GM18867 (cell line): ENCODE data around the gene KRTCAP3.
"Not testable (repeated sequence)": the region's sequence is repeated elsewhere in the genome, so short reads cannot be mapped to it uniquely, and the experiment has no call there.

Source experiments
- ATAC-seq: cut with Tn5 transposase; IDR thresholded peaks from one replicate; pipeline ENCODE4 v1.9.1; 2021; ENCODE audit warnings: mild to moderate bottlenecking, moderate library complexity; ENCODE audit not compliant: unreplicated experiment

KRTCAP3 gene, protein sequence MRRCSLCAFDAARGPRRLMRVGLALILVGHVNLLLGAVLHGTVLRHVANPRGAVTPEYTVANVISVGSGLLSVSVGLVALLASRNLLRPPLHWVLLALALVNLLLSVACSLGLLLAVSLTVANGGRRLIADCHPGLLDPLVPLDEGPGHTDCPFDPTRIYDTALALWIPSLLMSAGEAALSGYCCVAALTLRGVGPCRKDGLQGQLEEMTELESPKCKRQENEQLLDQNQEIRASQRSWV

DNA sequence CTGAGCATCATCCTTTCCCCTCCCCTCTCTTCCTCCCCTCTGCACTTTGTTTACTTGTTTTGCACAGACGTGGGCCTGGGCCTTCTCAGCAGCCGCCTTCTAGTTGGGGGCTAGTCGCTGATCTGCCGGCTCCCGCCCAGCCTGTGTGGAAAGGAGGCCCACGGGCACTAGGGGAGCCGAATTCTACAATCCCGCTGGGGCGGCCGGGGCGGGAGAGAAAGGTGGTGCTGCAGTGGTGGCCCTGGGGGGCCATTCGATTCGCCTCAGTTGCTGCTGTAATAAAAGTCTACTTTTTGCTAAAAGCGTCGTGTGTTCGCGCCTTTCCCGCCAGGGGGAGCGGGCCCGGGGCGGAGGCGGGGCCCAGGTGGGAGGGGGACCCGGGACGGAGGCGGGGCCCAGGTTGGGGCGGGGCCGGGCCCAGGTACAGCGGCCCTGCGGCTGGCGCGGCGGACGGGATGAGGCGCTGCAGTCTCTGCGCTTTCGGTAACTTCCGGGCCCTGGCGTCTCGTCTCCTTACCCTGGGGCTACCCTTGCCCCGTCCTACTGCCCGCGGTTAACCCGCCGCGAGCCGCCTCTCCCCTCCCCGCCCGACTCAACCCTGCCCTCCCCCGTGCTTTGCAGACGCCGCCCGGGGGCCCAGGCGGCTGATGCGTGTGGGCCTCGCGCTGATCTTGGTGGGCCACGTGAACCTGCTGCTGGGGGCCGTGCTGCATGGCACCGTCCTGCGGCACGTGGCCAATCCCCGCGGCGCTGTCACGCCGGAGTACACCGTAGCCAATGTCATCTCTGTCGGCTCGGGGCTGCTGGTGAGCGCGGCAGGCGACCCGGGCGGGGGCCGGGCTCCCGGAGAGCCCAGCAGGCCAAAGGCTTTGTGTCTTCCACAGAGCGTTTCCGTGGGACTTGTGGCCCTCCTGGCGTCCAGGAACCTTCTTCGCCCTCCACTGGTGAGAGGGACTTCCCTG is at the start of gene KRTCAP3:
TSS of gene KRTCAP3 (plus strand) at position 424 of the 962 bp plus-strand sequence. CDS start at position 456, 32 bp downstream.
- no peak for ATAC-seq

DNA sequence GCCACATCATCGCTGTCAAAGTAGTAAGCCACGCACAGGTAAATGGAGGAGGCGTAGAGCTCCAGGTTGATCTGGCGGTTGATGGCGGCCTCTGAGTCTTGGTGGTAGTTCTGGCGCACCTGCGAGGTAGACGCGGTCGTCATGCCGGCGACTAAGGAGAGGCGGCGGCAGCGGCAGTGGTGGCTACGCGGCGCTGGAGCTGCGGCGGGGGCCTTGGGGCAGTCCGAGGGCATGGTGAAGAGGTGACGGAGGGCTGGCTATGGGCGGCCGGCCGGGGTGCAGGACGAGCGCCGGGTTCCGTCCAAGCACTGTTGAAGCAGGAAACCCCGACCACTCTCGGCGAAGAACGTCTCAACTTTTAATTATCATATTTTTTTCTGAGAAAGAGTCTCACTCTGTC is 49.0 kb upstream of the KRTCAP3 start:
- no peak for ATAC-seq

- no peak for ATAC-seq
These were observed 43.2 kb upstream of the KRTCAP3 start for GRCh38 chr2:27398962-27399361.

DNA sequence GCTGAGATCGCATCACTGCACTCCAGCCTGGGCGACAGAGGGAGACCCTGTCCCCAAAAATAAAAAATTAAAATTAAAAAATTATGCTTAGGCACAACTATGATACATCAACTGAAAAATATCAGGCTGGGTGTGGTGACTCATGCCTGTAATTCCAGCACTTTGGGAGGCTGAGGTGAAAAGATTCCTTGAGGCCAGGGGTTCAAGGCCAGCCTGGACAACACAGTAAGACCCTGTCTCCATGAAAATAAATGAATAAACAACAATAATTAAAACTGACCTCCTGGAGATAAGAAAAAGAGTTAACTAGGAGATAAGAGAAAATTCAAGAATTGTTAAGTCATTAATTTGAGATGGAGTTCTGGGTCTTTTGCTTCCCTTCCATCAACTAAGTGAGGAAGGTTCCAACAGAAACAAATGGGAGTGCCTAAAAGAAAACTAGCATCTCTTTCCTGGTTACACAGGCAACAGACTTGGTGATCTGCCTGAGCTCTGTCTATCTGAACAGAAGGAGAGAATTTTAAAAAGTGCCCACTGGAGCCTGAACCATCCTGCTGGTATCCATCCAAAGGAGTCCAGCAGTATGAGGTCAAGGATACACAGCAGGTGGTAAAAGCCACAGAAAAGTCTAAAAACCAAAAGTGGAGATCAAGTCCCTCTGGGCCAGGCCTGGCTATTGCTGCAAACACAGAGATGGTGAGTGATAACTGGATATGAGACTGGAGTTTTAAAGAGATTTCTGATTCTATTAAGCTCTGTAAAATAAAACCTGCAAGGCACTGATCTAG is 41.6 kb upstream of the KRTCAP3 start:
- no peak for ATAC-seq

DNA sequence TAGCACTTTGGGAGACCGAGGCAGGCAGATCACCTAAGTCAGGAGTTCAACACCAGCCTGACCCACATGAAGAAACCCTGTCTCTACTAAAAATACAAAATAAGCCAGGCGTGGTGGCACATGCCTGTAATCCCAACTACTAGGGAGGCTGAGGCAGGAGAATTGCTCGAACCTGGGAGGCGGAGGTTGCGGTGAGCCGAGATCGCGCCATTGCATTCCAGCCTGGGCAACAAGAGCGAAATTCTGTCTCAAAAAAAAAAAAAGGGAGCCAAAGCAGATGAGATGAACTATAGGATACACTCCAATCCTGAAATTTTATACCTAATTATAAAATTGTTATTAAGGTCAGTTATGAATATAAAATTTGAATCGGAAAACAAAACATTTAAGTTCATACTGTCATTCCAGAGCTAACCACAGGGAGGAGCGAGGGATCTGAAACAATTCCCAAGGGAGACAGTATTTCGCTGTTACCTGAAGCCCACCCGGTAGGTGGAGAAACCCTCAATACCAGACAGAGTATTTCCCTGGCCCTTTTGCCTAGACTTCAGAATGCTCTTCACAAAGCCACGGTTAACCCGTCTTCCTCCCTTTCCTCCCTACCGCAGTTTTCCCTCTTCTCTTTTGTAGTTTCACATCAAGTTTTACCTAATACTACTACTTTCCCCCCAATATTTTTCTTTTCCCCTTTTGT is 34.2 kb upstream of the KRTCAP3 start:
- no peak for ATAC-seq

DNA sequence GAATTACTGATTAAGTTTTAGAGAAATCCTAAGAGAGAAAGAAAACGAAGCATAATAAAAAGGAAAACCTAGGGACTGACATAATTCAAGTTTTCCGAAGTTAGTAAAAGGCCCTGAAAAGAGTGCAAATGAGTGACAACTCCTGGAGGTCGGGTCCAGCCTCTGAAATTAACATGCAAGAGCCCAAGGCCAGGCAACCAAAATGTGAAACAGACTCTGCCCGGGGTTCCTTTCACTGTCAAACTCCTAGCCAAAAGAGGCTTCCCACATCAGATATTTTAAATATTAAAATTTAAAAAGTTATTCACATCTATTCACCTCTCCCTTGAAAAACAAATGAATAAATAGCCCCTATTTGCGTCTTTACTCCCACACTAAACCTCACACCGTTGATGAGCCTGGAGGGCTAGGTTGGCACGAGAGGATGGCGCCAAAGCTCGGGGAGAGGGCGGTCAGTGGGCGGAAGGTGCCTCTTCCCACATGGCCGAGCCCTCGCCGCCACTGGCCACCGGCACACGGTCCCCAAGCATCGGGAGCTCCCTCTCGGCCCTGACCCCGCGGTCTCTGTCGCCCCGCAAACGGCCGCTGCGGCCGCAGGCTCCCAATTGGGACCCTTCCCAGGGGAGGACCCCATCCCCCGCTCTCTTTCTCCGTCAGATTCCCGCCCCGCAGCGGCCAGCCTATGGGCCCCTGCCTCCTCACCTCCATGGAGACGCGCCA is 33.4 kb upstream of the KRTCAP3 start:
- ATAC-seq: peak; percentile 26

DNA sequence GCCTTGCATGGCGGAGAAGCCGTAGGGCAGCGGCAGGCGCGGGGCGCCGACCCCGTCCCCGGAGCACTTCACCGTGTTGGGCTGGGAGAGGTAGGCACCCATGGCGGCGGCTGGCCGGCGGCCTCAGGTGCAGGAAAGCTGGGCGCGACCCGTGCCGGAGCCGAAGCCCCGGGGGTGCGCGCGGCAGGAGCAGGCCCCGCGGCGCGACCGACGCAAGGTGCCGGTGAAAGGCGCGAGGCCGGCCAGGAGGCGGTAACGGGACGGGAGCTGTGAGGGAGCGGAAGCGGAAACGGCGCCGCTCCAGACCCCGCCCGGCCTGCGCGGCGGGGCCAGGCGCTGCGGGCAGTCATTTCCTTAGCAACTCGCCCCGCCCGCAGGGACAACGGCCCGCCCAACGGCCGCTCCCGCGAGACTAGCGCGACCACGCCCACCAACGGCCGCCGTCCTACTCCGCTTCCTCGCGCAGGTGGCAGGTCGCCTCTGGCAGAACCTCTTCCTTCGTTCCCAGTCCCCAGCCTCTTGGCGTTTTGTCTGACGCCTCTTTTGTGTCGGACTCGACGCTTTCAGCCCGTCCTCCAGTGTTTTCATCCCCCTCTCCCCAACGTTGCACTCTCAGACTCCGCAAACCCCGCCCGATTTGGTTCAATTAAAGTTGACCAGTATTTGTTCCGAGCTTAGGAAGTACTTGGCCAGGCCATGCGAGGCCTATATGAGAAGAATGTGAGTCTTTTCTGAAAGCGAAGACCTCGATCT is 32.7 kb upstream of the KRTCAP3 start, which contains the start of gene PPM1G:
TSS of gene PPM1G (minus strand) at position 271 of the 753 bp plus-strand sequence. CDS start at position 102, 169 bp downstream.
- peak; percentile 93 for ATAC-seq

DNA sequence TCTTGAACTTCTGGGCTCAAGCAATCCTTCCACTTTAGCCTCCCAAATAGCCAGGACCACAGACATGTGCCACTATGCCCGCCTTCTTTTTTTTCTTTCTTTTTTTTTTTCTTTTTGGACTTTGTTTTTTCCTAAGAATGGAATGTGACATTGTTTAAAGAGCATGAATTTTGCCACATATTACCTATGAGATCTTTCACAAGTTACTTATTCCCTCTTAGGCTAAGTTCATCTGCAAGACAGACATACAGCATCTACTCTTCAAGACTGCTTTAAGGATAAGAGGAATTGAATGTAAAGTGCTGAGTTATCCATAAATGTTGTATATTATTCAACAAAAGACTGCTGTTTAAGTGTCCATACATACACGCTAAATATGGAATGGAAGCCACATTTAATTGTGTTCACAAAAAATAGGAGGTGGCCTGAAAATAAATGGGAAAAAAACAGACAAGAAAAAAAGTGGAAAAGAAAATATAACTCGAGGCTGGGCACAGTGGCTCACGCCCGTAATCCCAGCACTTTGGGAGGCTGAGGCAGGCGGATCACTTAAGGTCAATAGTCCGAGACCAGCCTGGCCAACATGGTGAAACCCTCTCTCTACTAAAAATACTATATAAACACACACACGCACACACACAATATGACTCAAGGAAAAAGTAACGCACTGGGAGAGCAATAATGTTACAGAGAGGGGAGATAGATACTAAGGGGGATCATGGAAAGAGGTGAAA is 29.6 kb upstream of the KRTCAP3 start:
- ATAC-seq: no peak

DNA sequence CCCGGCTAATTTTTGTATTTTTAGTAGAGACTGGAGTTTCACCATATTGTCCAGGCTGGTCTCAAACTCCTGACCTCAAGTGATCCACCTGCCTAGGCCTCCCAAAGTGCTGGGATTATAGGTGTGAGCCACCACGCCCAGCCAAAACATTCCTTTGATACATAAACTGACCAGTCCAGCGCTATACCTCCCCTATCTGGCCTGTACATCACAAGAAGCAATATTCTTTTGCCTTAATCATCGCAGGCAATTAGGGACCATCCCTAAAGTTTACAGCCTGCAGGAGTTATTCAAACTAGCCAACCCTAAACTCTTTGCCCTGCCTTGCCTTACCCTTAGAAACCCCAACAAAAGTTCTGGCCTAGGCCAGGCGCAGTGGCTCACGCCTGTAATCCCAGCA is 26.0 kb upstream of the KRTCAP3 start:
- ATAC-seq: no peak

- no peak for ATAC-seq
These were observed 21.2 kb upstream of the KRTCAP3 start for GRCh38 chr2:27420996-27421395.

DNA sequence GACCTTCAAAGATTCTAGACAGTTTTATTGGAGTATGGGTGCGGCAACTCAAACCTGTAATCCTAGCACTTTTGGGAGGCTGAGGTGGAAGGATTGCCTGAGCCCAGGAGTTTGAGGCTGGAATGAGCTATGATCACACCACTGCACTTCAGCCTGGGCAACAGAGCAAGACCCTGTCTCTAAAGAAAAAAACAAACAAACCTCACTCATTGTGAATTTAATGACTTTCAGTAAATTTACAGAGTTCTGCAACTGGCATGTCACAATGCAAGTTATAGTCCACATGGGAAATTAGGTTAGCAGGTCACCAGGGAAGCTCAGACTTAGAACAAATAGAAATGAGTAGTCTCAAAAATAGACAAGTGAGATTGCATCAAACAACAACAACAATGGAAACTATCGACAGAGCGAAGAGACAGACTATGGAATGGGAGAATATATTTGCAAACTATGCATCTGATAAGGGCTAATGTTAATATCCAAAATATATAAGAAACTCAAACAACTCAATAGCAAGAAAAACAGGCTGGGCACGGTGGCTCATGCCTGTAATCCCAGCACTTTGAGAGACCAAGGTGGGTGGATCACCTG is 20.4 kb upstream of the KRTCAP3 start:
- no peak for ATAC-seq

- ATAC-seq: no peak
These were observed 19.2 kb upstream of the KRTCAP3 start for GRCh38 chr2:27422958-27423357.

DNA sequence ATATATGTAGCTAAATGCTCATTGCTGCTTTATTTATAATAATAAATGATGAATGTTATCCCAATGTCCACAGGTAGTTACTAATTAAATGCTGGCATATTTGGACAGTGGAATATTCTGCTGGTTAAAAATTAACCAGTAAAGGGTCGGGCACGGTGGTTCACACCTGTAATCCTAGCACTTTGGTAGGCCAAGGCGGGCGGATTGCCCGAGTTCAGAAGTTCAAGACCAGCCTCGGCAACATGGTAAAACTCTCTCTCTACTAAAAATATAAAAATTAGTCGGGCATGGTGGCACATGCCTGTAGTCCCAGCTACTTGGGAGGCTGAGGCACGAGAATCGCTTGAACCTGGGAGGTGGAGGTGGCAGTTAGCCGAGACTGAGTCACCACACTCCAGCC is 17.1 kb upstream of the KRTCAP3 start:
- not testable (repeated sequence) for ATAC-seq

DNA sequence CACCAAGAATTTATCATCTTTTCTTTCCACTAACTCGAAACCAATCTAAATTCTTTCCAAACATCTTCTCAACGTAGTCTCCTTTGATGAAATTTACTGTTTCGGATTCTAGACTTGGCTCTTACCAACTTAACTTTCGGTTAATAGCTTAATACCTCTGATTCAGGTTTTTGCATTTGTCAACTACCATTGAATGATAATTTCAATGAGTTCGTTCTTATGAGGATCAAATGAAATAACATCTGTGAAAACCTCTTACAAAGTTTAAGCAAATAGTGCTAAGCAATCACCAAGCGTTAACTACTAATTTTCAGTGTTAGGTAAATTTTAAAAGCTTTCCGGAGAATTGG is 14.3 kb upstream of the KRTCAP3 start:
- ATAC-seq: no peak

GRCh38 chr2:27428213-27428977 is 13.8 kb upstream of the KRTCAP3 start, which contains the start of gene NRBP1:
Gene NRBP1 (plus strand): TSS chr2:27428631. CDS start chr2:27433274, 4,643 bp downstream.
- peak; percentile 85 for ATAC-seq

DNA sequence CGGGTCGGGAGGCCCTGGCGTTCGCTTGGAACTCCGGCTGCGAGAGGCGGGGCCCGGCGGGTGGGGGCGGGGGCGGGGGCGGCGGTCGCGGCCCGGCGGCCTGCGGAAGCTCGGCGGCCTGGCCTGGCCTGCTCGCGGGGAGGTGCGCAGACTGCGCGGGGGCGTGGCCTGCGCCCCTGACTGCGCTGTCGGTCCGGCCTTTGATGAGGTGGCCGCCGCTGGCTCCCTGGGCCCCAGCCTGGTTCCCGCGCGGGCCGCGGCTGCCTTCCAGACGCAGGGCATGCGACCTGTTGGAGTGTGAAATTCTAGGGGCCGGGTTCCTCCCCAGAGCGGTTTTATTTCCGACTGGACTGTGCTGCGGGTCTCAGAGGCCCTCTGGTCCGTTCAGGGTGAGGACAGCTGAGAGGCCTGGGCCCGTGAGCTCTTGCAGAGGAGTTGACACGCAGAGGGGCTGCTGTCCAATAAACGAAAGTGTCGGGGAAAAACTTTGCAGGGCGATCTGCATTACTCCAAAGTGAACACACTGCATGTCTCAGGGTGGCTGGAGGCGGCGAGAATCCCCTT is 13.1 kb upstream of the KRTCAP3 start:
- ATAC-seq: peak; percentile 66

DNA sequence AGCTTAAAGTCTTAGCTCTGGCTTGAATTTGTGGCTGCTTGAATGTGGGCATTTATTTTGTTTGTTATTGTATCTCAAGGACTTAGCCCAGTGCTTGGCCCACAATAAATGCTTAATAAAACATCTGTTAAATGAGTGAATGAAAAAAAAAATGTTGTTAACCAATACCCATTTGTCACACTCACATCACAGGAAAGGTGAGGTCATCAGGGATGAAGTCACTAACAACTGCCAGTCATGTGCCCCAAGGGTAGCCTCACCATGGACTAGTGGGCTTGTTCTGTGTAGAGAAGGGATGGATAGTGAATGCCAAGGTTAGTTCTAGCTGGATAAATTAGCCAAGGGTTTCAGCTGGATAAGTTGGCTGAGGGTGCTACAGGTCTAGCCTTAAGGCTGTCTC is 10.8 kb upstream of the KRTCAP3 start:
- no peak for ATAC-seq
